AG09309 (cell line): ENCODE data around the gene ABHD12B.

ENCODE experiments used
- DNase-seq: peaks from one replicate; pipeline ENCODE4 v3.0.0-alpha.2; 2010; ENCODE audit warnings: low read depth
- H3K4me3 ChIP-seq: 2 replicates; pipeline ENCODE4 v1.5.1; 2011; ENCODE audit warnings: mild to moderate bottlenecking, low read depth, low read length, moderate library complexity; ENCODE audit not compliant: control insufficient read depth
- TF ChIP-seq, protein P1 (sequence below): IDR thresholded peaks from 2 replicates; pipeline ENCODE4 v1.5.1; 2011; ENCODE audit warnings: mild to moderate bottlenecking, low read depth, low read length, inconsistent platforms; ENCODE audit not compliant: insufficient read depth, control insufficient read depth; ENCODE audit errors: missing control alignments

ABHD12B gene

GRCh38 chr14:50931559-50931958, 59.7 kb downstream of the ABHD12B start:
- no peak for DNase-seq
- TF ChIP-seq, protein P1, sequence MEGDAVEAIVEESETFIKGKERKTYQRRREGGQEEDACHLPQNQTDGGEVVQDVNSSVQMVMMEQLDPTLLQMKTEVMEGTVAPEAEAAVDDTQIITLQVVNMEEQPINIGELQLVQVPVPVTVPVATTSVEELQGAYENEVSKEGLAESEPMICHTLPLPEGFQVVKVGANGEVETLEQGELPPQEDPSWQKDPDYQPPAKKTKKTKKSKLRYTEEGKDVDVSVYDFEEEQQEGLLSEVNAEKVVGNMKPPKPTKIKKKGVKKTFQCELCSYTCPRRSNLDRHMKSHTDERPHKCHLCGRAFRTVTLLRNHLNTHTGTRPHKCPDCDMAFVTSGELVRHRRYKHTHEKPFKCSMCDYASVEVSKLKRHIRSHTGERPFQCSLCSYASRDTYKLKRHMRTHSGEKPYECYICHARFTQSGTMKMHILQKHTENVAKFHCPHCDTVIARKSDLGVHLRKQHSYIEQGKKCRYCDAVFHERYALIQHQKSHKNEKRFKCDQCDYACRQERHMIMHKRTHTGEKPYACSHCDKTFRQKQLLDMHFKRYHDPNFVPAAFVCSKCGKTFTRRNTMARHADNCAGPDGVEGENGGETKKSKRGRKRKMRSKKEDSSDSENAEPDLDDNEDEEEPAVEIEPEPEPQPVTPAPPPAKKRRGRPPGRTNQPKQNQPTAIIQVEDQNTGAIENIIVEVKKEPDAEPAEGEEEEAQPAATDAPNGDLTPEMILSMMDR, result no peak

GRCh38 chr14:50932156-50932555, 60.3 kb downstream of the ABHD12B start:
- TF ChIP-seq, protein P1, result no peak
- no peak overlapping the region for H3K4me3 ChIP-seq
- no peak for DNase-seq

More at GRCh38 chr14:50931559-50931958, 59.7 kb downstream of the ABHD12B start:
- H3K4me3 ChIP-seq, result no peak overlapping the region

- DNase-seq, result no peak
- H3K4me3 ChIP-seq, result no peak overlapping the region
- TF ChIP-seq, protein P1, result no peak
These were observed 61.0 kb downstream of the ABHD12B start for GRCh38 chr14:50932592-50933495.

DNA sequence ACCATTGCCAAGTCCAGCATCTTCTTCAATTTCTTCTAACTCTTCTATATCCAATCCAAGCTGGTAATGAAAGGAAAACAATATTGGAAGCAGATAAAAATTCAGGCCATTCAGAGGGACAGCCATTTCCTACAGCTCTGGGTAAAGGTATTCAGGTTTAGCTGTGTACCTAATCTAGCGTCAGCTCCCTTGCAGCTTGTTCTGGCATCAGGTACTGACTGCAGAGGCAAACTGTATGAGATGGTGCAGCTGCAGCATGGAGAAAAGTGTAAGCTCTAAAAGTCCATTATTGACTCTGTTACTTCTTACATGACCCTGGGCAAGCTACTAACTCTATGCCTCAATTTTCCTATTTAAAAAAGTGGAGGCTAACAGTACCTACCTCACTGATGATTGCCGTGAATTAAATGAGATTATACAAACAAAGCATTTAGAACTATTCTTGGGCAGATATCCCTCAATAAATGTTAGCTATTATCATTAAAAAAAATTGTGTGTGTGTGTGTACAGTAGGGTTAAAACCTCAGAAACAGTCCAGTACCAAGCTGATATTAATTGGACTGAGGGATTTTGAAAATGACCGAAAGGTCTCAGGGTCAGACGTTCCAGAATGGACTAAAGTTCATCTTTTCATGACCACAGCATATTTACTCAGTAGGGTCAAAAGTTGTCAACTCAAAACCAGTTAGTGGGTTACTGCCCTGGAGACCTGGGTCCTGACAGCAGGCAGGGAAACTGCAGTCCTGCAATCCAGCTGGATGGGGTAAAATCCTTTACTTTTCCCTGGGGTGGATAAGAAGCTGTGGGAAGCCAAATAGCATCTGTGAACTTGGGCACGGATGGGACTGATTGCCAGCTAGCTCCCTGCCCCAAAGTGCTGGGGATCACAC, 63.5 kb downstream of the ABHD12B start:
- DNase-seq, result no peak
- no peak overlapping the region for H3K4me3 ChIP-seq
- TF ChIP-seq, protein P1, result no peak

DNA sequence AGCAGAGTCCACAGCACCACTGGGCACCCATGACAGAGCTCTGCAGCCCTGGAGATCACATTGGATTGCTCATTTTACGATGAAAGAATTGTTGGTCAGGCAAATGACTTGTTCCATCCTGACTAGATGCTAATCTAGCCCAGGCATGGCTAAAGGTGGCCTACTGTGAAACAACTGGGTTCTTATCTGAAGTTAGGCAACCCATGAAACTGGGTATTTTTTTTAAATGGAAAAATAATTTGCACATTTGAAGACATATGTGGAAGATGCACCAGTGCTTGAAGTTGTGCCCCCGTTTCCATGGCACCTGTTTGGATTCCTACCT, 64.1 kb downstream of the ABHD12B start:
- TF ChIP-seq, protein P1, result no peak
- no peak for DNase-seq
- no peak overlapping the region for H3K4me3 ChIP-seq

DNA sequence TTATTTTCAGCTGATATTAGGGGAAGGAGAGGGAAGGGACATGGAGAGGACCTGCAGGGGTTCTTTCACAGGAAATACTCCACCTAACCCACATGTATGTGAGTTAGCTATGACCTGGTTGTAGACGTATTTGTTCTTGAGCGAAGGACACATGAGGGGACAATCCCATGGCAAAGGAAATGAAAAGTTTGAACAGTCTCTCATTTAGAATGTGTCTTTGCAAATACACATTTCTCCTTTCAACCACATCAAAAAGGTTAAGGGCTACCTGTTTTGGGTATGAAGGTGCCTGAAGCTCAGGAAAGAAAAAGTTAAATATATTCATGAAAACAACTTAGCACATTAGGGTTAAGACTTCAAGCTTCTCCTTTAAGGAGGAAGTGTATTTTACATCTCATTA, 65.0 kb downstream of the ABHD12B start:
- DNase-seq, result no peak
- TF ChIP-seq, protein P1, result no peak
- no peak overlapping the region for H3K4me3 ChIP-seq
